GM12878 (cell line): ENCODE measurements around the gene DNAH11. TPM values are rescaled to one million over a fixed set of nuclear protein-coding genes. Genes with fewer than 3 reads are reported as not detected.

Experiments used
- BRCA1 ChIP-seq: IDR thresholded peaks from 2 replicates; pipeline ENCODE4 v1.6.1; 2011; ENCODE audit warnings: low read depth, low read length, improper control_type of control experiment
- CTCF ChIP-seq, 3 experiments: IDR thresholded peaks in 2 of 3; conservative IDR thresholded peaks in 1 of 3; 2 replicates each; pipeline ENCODE4 v1.5.1; 2011; ENCODE audit warnings: low read depth in 3 of 3, low read length in 3 of 3, mild to moderate bottlenecking in 3 of 3, control low read depth in 2 of 3, moderate library complexity in 2 of 3, inconsistent platforms in 1 of 3, mixed read lengths in 1 of 3; ENCODE audit not compliant: control insufficient read depth in 2 of 3, insufficient read depth in 1 of 3; ENCODE audit errors: extremely low read depth in 1 of 3
- E4F1 ChIP-seq: fragments of 450-650 bp; IDR thresholded peaks from 2 replicates; pipeline ENCODE4 v1.6.1; 2018; ENCODE audit warnings: borderline replicate concordance, mild to moderate bottlenecking; ENCODE audit not compliant: partially characterized antibody
- FOXM1 ChIP-seq: IDR thresholded peaks from 2 replicates; pipeline ENCODE4 v1.6.1; 2012; ENCODE audit warnings: low read depth, mild to moderate bottlenecking, inconsistent platforms, low read length, moderate library complexity
- KLF5 ChIP-seq: fragments of 450-650 bp; IDR thresholded peaks from 2 replicates; pipeline ENCODE4 v1.6.1; 2014; ENCODE audit warnings: mild to moderate bottlenecking; ENCODE audit not compliant: partially characterized antibody
- SREBF1 ChIP-seq: IDR thresholded peaks from 2 replicates; pipeline ENCODE4 v1.6.1; 2012; ENCODE audit warnings: mild to moderate bottlenecking, low read length
- USF1 ChIP-seq: IDR thresholded peaks from 2 replicates; pipeline ENCODE4 v1.6.1; 2011; ENCODE audit warnings: borderline replicate concordance, low read depth, mild to moderate bottlenecking, moderate library complexity, mixed read lengths, low read length; ENCODE audit not compliant: insufficient read depth; ENCODE audit errors: extremely low read length
- polyA plus RNA-seq, 11 experiments: library from polyadenylated mRNA; depleted of rRNA in 4 of 11; unstranded in 6 of 11; stranded (reverse) in 5 of 11; fragments of >200 nt; fragmentation: Nextera tagmentation in 4 of 11; fragmentation: Illumina TruSeq in 1 of 11; extraction: Ambion mirVana in 4 of 11; extraction: Trizol in 1 of 11; gene quantifications; 1 replicate in 1 of 11; 2 replicates in 10 of 11; pipeline versions ENCODE4 v1.2.1 to v1.2.3, GENCODE V29; 2011 to 2016; ENCODE audit warnings: inconsistent platforms in 2 of 11, missing spikeins in 2 of 11, low read depth in 1 of 11
- total RNA-seq, 4 experiments: library from RNA; depleted of rRNA in 3 of 4; stranded (reverse); fragments of >200 nt in 3 of 4; fragmentation: Illumina TruSeq in 1 of 4; extraction: Trizol in 1 of 4; gene quantifications; 2 replicates each; pipeline versions ENCODE4 v1.2.1 to v1.2.3, GENCODE V29; 2013 to 2021

Gene DNAH11
- total and polyA plus RNA-seq, 10 of the 15 experiments (the other 5 are each of a cell fraction or from before 2014, with no cell fraction given), result 0.03 to 0.56 (median 0.10) TPM

GRCh38 chr7:21542891-21543527, at the start of gene DNAH11 (continued):
- TF ChIP-seq E4F1 (no peak), BRCA1 (no peak), KLF5 (no peak), FOXM1 (no peak), CTCF (IDR thresholded peaks at IDR 0.05 in 2 of 3, conservative IDR thresholded peaks at IDR 0.05 in 1 of 3; ENCODE audit: control insufficient read depth in 2 of 3, extremely low read depth in 1 of 3, insufficient read depth in 1 of 3, low read depth in 3 of 3, low read length in 3 of 3) (no peak), USF1 (no peak), SREBF1 (no peak)
